OCI-LY1 (cell line): Measurements from ENCODE around the gene SLC13A2.

Experiments
- H2AFZ ChIP-seq: fragments of 200-600 bp; sonication (generic), shearing (Covaris generic); 2 replicates; pipeline ENCODE4 v1.6.0; 2014; ENCODE audit warnings: antibody characterized with exemption, mild to moderate bottlenecking, low read length
- H3F3A ChIP-seq: fragments of 200-600 bp; sonication (generic), shearing (Covaris generic); 2 replicates; pipeline ENCODE4 v1.6.0; 2014; ENCODE audit warnings: mild to moderate bottlenecking, antibody characterized with exemption, low read length, moderate library complexity; ENCODE audit not compliant: insufficient read depth
- H3K27ac ChIP-seq: fragments of 200-600 bp; sonication (generic); 2 replicates; pipeline ENCODE4 v1.5.1; 2014; ENCODE audit warnings: low read length, mixed run types, mild to moderate bottlenecking, low read depth; ENCODE audit not compliant: poor library complexity, severe bottlenecking
- H3K27me3 ChIP-seq: fragments of 200-600 bp; sonication (generic); 2 replicates; pipeline ENCODE4 v1.6.0; 2014; ENCODE audit warnings: antibody characterized with exemption, mild to moderate bottlenecking, low read length, moderate library complexity; ENCODE audit not compliant: insufficient read depth
- H3K36me3 ChIP-seq: fragments of 200-600 bp; sonication (generic); 2 replicates; pipeline ENCODE4 v1.6.1; 2014; ENCODE audit warnings: mild to moderate bottlenecking, antibody characterized with exemption, low read length, moderate library complexity, mixed read lengths; ENCODE audit not compliant: insufficient read depth
- H3K4me1 ChIP-seq: fragments of 200-600 bp; sonication (generic); 2 replicates; pipeline ENCODE4 v1.5.1; 2014; ENCODE audit warnings: mild to moderate bottlenecking, low read length, moderate library complexity; ENCODE audit not compliant: insufficient read depth, severe bottlenecking
- H3K4me2 ChIP-seq: fragments of 200-600 bp; sonication (generic), shearing (Covaris generic); 2 replicates; pipeline ENCODE4 v1.6.1; 2014; ENCODE audit warnings: low read length
- H3K4me3 ChIP-seq: fragments of 200-600 bp; sonication (generic); 2 replicates; pipeline ENCODE4 v1.5.1; 2014; ENCODE audit warnings: low read length, low read depth, mild to moderate bottlenecking, mixed read lengths; ENCODE audit not compliant: poor library complexity, severe bottlenecking
- H3K79me2 ChIP-seq: fragments of 200-600 bp; shearing (Covaris generic); 2 replicates; pipeline ENCODE4 v1.6.1; 2016; ENCODE audit warnings: mixed run types, low read length, mixed read lengths; ENCODE audit not compliant: insufficient read depth
- H3K9ac ChIP-seq: fragments of 200-600 bp; sonication (generic), shearing (Covaris generic); 2 replicates; pipeline ENCODE4 v1.6.1; 2014; ENCODE audit warnings: mild to moderate bottlenecking, low read length, mixed read lengths
- H3K9me2 ChIP-seq: fragments of 200-600 bp; sonication (generic), shearing (Covaris generic); 2 replicates; pipeline ENCODE4 v1.6.1; 2014; ENCODE audit warnings: low read depth, mild to moderate bottlenecking, low read length, mixed read lengths
- H3K9me3 ChIP-seq: fragments of 200-600 bp; shearing (Covaris generic); 2 replicates; pipeline ENCODE4 v1.6.1; 2014; ENCODE audit warnings: low read length, mixed read lengths
- H4K20me1 ChIP-seq: fragments of 200-600 bp; sonication (generic), shearing (Covaris generic); 2 replicates; pipeline ENCODE4 v1.6.0; 2016; ENCODE audit warnings: mild to moderate bottlenecking, low read length; ENCODE audit not compliant: insufficient read depth
- CTCF ChIP-seq: fragments of 200-600 bp; sonication (generic), shearing (Covaris generic); IDR thresholded peaks from 2 replicates; pipeline ENCODE4 v1.5.1; 2017; ENCODE audit warnings: mild to moderate bottlenecking, antibody characterized with exemption, low read length, moderate library complexity, mixed read lengths
- EZH2 ChIP-seq: fragments of 200-600 bp; sonication (generic), shearing (Covaris generic); IDR thresholded peaks from 2 replicates; pipeline ENCODE4 v1.8.0; 2017; ENCODE audit warnings: borderline replicate concordance, mixed run types, mild to moderate bottlenecking, antibody characterized with exemption, low read length, moderate library complexity, mixed read lengths

The SLC13A2 gene

GRCh38 chr17:28545787-28546415 is 72.5 kb downstream of the SLC13A2 start:
- no peak overlapping the region for H3K27ac ChIP-seq
- H3K9me2 ChIP-seq: no peaks in the 10 kb centered on the region
- no peaks in the 10 kb centered on the region for H3K36me3 ChIP-seq
- H2AFZ ChIP-seq: no peak overlapping the region
- no peaks in the 10 kb centered on the region for H3F3A ChIP-seq
- no peaks in the 10 kb centered on the region for H4K20me1 ChIP-seq
- no peak overlapping the region for H3K4me2 ChIP-seq
- TF ChIP-seq EZH2 (no peak), CTCF (no peak)
- no peaks in the 10 kb centered on the region for H3K9me3 ChIP-seq
- no peak overlapping the region for H3K4me3 ChIP-seq
- H3K27me3 ChIP-seq: no peaks in the 10 kb centered on the region
- no peaks in the 10 kb centered on the region for H3K79me2 ChIP-seq
- peaks cover 15% of the 10 kb centered on the region for H3K4me1 ChIP-seq
- no peak overlapping the region for H3K9ac ChIP-seq

- H3F3A ChIP-seq: no peaks in the 10 kb centered on the region
These were observed 73.7 kb downstream of the SLC13A2 start for GRCh38 chr17:28547096-28547622.

More at GRCh38 chr17:28547096-28547622, 73.7 kb downstream of the SLC13A2 start:
- Histone ChIP-seq H3K36me3 (no peaks in the 10 kb centered on the region), H4K20me1 (no peaks in the 10 kb centered on the region), H3K4me3 (peak overlapping the region; percentile 56), H3K79me2 (no peaks in the 10 kb centered on the region), H3K27me3 (no peaks in the 10 kb centered on the region), H3K9me2 (no peaks in the 10 kb centered on the region), H3K27ac (peak overlapping the region; percentile 59), H3K9ac (peak overlapping the region; percentile 58; the same call in 1 of the 2 replicates), H3K9me3 (no peaks in the 10 kb centered on the region), H3K4me2 (peak overlapping the region; percentile 72), H3K4me1 (peaks cover 15% of the 10 kb centered on the region), H2AFZ (peak overlapping the region; percentile 81; the same call in 1 of the 2 replicates)
- TF ChIP-seq EZH2 (no peak), CTCF (no peak)
